Measurements from ENCODE around the gene KAT6B. TPM values are rescaled to one million over a fixed set of nuclear protein-coding genes. Genes with fewer than 3 reads are reported as not detected.
A peak's percentile ranks its signal among the peaks of the same experiment; 100 is the strongest.

Gene KAT6B
- total RNA-seq, 5 donors from 2014 or later (not counting 1 experiment from before 2014, with no cell fraction given): 46.2 to 94.4 (median 52.4) TPM

- ATAC-seq (replicated peaks in 1 of 4) (no peak), DNase-seq (no peak)
- Histone ChIP-seq H3K9me3 (no peaks in the 10 kb centered on the region), H3K27me3 (replicated peaks in 1 of 2; ENCODE audit: control insufficient read depth in 2 of 2, extremely low read depth in 1 of 2, insufficient read depth in 2 of 2, low read length in 1 of 2) (peaks cover 0 to 5% of the 10 kb centered on the region in 2 experiments), H3K4me3 (ENCODE audit: control insufficient read depth in 1 of 2, extremely low read depth in 1 of 2, low read length in 1 of 2) (no peak overlapping the region), H3K36me3 (ENCODE audit: control insufficient read depth in 2 of 2, extremely low read depth in 1 of 2, insufficient read depth in 1 of 2, low read length in 1 of 2) (no peaks in the 10 kb centered on the region), H3K27ac (ENCODE audit: low read length) (no peak overlapping the region), H3K4me1 (ENCODE audit: control insufficient read depth in 1 of 2, extremely low read depth in 1 of 2, insufficient read depth in 2 of 2, low read length in 2 of 2) (no peaks in the 10 kb centered on the region)
- CTCF ChIA-PET: no interaction called here
- H3K4me1 Mint-ChIP-seq: no peaks in the 10 kb centered on the region
- H3K9me3 Mint-ChIP-seq: no peaks in the 10 kb centered on the region
- no peaks in the 10 kb centered on the region for H3K36me3 Mint-ChIP-seq
- POLR2A ChIA-PET: no interaction called here
- H3K27ac Mint-ChIP-seq: no peak overlapping the region
- H3K27me3 Mint-ChIP-seq: no peaks in the 10 kb centered on the region
- 85% methylated on average over 1 of the region's 4 CpGs for WGBS (ENCODE audit: insufficient coverage)
- no peak overlapping the region for H3K4me3 Mint-ChIP-seq
Measured at GRCh38 chr10:74808501-74808900, 17.9 kb upstream of the KAT6B start.

- no peak for DNase-seq
- WGBS (ENCODE audit: insufficient coverage): no CpG with 5 or more reads among the region's 2 CpGs
- H3K4me3 ChIP-seq (ENCODE audit: control insufficient read depth in 1 of 2, extremely low read depth in 1 of 2, low read length in 1 of 2): no peak overlapping the region
- H3K27me3 Mint-ChIP-seq: no peaks in the 10 kb centered on the region
- H3K27ac Mint-ChIP-seq: no peak overlapping the region
- no peaks in the 10 kb centered on the region for H3K36me3 Mint-ChIP-seq
- no peaks in the 10 kb centered on the region for H3K9me3 ChIP-seq
- H3K27me3 ChIP-seq (replicated peaks in 1 of 2; ENCODE audit: control insufficient read depth in 2 of 2, extremely low read depth in 1 of 2, insufficient read depth in 2 of 2, low read length in 1 of 2): no peaks in the 10 kb centered on the region
- H3K9me3 Mint-ChIP-seq: no peaks in the 10 kb centered on the region
- ChIA-PET POLR2A (no interaction called here), CTCF (no interaction called here)
- no peak overlapping the region for H3K27ac ChIP-seq (ENCODE audit: low read length)
- H3K4me3 Mint-ChIP-seq: no peak overlapping the region
- no peak for ATAC-seq (replicated peaks in 1 of 4)
- H3K4me1 ChIP-seq (ENCODE audit: control insufficient read depth in 1 of 2, extremely low read depth in 1 of 2, insufficient read depth in 2 of 2, low read length in 2 of 2): no peaks in the 10 kb centered on the region
- no peaks in the 10 kb centered on the region for H3K36me3 ChIP-seq (ENCODE audit: control insufficient read depth in 2 of 2, extremely low read depth in 1 of 2, insufficient read depth in 1 of 2, low read length in 1 of 2)
- H3K4me1 Mint-ChIP-seq: no peaks in the 10 kb centered on the region
Measured at GRCh38 chr10:74810087-74810486, 16.3 kb upstream of the KAT6B start.

GRCh38 chr10:74813381-74814259 is 12.8 kb upstream of the KAT6B start:
- 91% methylated on average over 32 of the region's 53 CpGs for WGBS (ENCODE audit: insufficient coverage)
- Mint-ChIP-seq H3K36me3 (no peaks in the 10 kb centered on the region), H3K9me3 (peaks cover 7 to 9% (median 8%) of the 10 kb centered on the region in 3 donors), H3K4me1 (peaks cover 0 to 6% (median 4%) of the 10 kb centered on the region in 3 donors), H3K27ac (no peak overlapping the region), H3K27me3 (no peaks in the 10 kb centered on the region), H3K4me3 (no peak overlapping the region)
- DNase-seq (no peak), ATAC-seq (replicated peaks in 1 of 4) (no peak)
- Histone ChIP-seq H3K27me3 (replicated peaks in 1 of 2; ENCODE audit: control insufficient read depth in 2 of 2, extremely low read depth in 1 of 2, insufficient read depth in 2 of 2, low read length in 1 of 2) (no peaks in the 10 kb centered on the region), H3K4me1 (ENCODE audit: control insufficient read depth in 1 of 2, extremely low read depth in 1 of 2, insufficient read depth in 2 of 2, low read length in 2 of 2) (no peaks in the 10 kb centered on the region), H3K36me3 (ENCODE audit: control insufficient read depth in 2 of 2, extremely low read depth in 1 of 2, insufficient read depth in 1 of 2, low read length in 1 of 2) (no peaks in the 10 kb centered on the region), H3K27ac (ENCODE audit: low read length) (no peak overlapping the region), H3K9me3 (no peaks in the 10 kb centered on the region), H3K4me3 (ENCODE audit: control insufficient read depth in 1 of 2, extremely low read depth in 1 of 2, low read length in 1 of 2) (no peak overlapping the region)
- ChIA-PET CTCF (no interaction called here), POLR2A (no interaction called here)

GRCh38 chr10:74814797-74815196 is 11.6 kb upstream of the KAT6B start:
- Histone ChIP-seq H3K4me1 (ENCODE audit: control insufficient read depth in 1 of 2, extremely low read depth in 1 of 2, insufficient read depth in 2 of 2, low read length in 2 of 2) (no peaks in the 10 kb centered on the region), H3K27ac (ENCODE audit: low read length) (no peak overlapping the region), H3K36me3 (ENCODE audit: control insufficient read depth in 2 of 2, extremely low read depth in 1 of 2, insufficient read depth in 1 of 2, low read length in 1 of 2) (no peaks in the 10 kb centered on the region), H3K27me3 (replicated peaks in 1 of 2; ENCODE audit: control insufficient read depth in 2 of 2, extremely low read depth in 1 of 2, insufficient read depth in 2 of 2, low read length in 1 of 2) (no peaks in the 10 kb centered on the region), H3K4me3 (ENCODE audit: control insufficient read depth in 1 of 2, extremely low read depth in 1 of 2, low read length in 1 of 2) (no peak overlapping the region), H3K9me3 (no peaks in the 10 kb centered on the region)
- no peak overlapping the region for H3K4me3 Mint-ChIP-seq
- no peak for DNase-seq
- peaks cover 0 to 6% (median 4%) of the 10 kb centered on the region in 3 donors for H3K4me1 Mint-ChIP-seq
- H3K9me3 Mint-ChIP-seq: peaks cover 7 to 9% (median 8%) of the 10 kb centered on the region in 3 donors
- ChIA-PET POLR2A (no interaction called here), CTCF (interaction anchor here in 1 of 2 donors (0.6 kb wide), 1 partner anchor 145 kb away, joined by 5 read pairs; no protein-coding TSS in a partner anchor)
- H3K36me3 Mint-ChIP-seq: no peaks in the 10 kb centered on the region
- H3K27me3 Mint-ChIP-seq: no peaks in the 10 kb centered on the region
- no peak overlapping the region for H3K27ac Mint-ChIP-seq
- ATAC-seq (replicated peaks in 1 of 4): no peak

GRCh38 chr10:74816824-74817498 is 9.4 kb upstream of the KAT6B start:
- no peak overlapping the region for H3K4me3 Mint-ChIP-seq
- Histone ChIP-seq H3K9me3 (no peaks in the 10 kb centered on the region), H3K27ac (ENCODE audit: low read length) (no peak overlapping the region), H3K4me3 (ENCODE audit: control insufficient read depth in 1 of 2, extremely low read depth in 1 of 2, low read length in 1 of 2) (no peak overlapping the region), H3K4me1 (ENCODE audit: control insufficient read depth in 1 of 2, extremely low read depth in 1 of 2, insufficient read depth in 2 of 2, low read length in 2 of 2) (peaks cover 1% of the 10 kb centered on the region in 2 experiments), H3K27me3 (replicated peaks in 1 of 2; ENCODE audit: control insufficient read depth in 2 of 2, extremely low read depth in 1 of 2, insufficient read depth in 2 of 2, low read length in 1 of 2) (no peaks in the 10 kb centered on the region), H3K36me3 (ENCODE audit: control insufficient read depth in 2 of 2, extremely low read depth in 1 of 2, insufficient read depth in 1 of 2, low read length in 1 of 2) (no peaks in the 10 kb centered on the region)
- no peak for ATAC-seq (replicated peaks in 1 of 4)
- peaks cover 7 to 13% (median 12%) of the 10 kb centered on the region in 3 donors for H3K4me1 Mint-ChIP-seq
- CTCF ChIA-PET: no interaction called here
- H3K36me3 Mint-ChIP-seq: no peaks in the 10 kb centered on the region
- peaks cover 7 to 9% (median 8%) of the 10 kb centered on the region in 3 donors for H3K9me3 Mint-ChIP-seq
- WGBS (ENCODE audit: insufficient coverage): 75% methylated on average over 2 of the region's 4 CpGs
- no peak for DNase-seq
- H3K27ac Mint-ChIP-seq: no peak overlapping the region
- no peaks in the 10 kb centered on the region for H3K27me3 Mint-ChIP-seq
- POLR2A ChIA-PET: no interaction called here

GRCh38 chr10:74821501-74821900 is 4.9 kb upstream of the KAT6B start:
- Histone ChIP-seq H3K27ac (ENCODE audit: low read length) (no peak overlapping the region), H3K9me3 (no peaks in the 10 kb centered on the region), H3K27me3 (replicated peaks in 1 of 2; ENCODE audit: control insufficient read depth in 2 of 2, extremely low read depth in 1 of 2, insufficient read depth in 2 of 2, low read length in 1 of 2) (no peaks in the 10 kb centered on the region), H3K4me1 (ENCODE audit: control insufficient read depth in 1 of 2, extremely low read depth in 1 of 2, insufficient read depth in 2 of 2, low read length in 2 of 2) (peaks cover 21 to 24% of the 10 kb centered on the region in 2 experiments), H3K36me3 (ENCODE audit: control insufficient read depth in 2 of 2, extremely low read depth in 1 of 2, insufficient read depth in 1 of 2, low read length in 1 of 2) (no peaks in the 10 kb centered on the region), H3K4me3 (ENCODE audit: control insufficient read depth in 1 of 2, extremely low read depth in 1 of 2, low read length in 1 of 2) (no peak overlapping the region)
- ChIA-PET POLR2A (no interaction called here), CTCF (no interaction called here)
- Mint-ChIP-seq H3K4me1 (peaks cover 38 to 41% (median 39%) of the 10 kb centered on the region in 3 donors), H3K9me3 (peaks cover 7 to 9% (median 8%) of the 10 kb centered on the region in 3 donors), H3K27me3 (no peaks in the 10 kb centered on the region), H3K27ac (peak overlapping the region; percentile 92), H3K36me3 (no peaks in the 10 kb centered on the region), H3K4me3 (no peak overlapping the region)
- ATAC-seq (replicated peaks in 1 of 4) (no peak), DNase-seq (no peak)
- WGBS (ENCODE audit: insufficient coverage): 79% methylated on average over 2 of the region's 3 CpGs

Measured in T-cell (primary cell).